Measurements from ENCODE around the gene TMEM165.

TMEM165 gene

GRCh38 chr4:55447831-55448230 lies 52.1 kb downstream of the TMEM165 start:
- in situ Hi-C loops (cut with MboI; ENCODE audit: low sequenced_read_pairs), result no loop called here

- in situ Hi-C loops (cut with MboI; ENCODE audit: low sequenced_read_pairs), result no loop called here
Measured at GRCh38 chr4:55450566-55450965, 54.8 kb downstream of the TMEM165 start.

GRCh38 chr4:55458164-55458563 lies 62.4 kb downstream of the TMEM165 start:
- in situ Hi-C loops (cut with MboI; ENCODE audit: low sequenced_read_pairs), result no loop called here

- in situ Hi-C loops (cut with MboI; ENCODE audit: low sequenced_read_pairs), result no loop called here
Measured at GRCh38 chr4:55458611-55459010, 62.9 kb downstream of the TMEM165 start.

GRCh38 chr4:55466001-55466400 lies 70.2 kb downstream of the TMEM165 start:
- in situ Hi-C loops (cut with MboI; ENCODE audit: low sequenced_read_pairs), result no loop called here

GRCh38 chr4:55468724-55469123 lies 73.0 kb downstream of the TMEM165 start:
- in situ Hi-C loops (cut with MboI; ENCODE audit: low sequenced_read_pairs), result no loop called here

- in situ Hi-C loops (cut with MboI; ENCODE audit: low sequenced_read_pairs), result no loop called here
Measured at GRCh38 chr4:55469979-55470378, 74.2 kb downstream of the TMEM165 start.
